ENCODE measurements around the gene COQ9.

COQ9 gene

GRCh38 chr16:57452021-57452420, 4.7 kb downstream of the COQ9 start:
- TF ChIP-seq REST (IDR thresholded peaks at IDR 0.05; ENCODE audit: low read depth) (no peak), NFIC (IDR thresholded peaks at IDR 0.05) (no peak), YY1 (IDR thresholded peaks at IDR 0.05; ENCODE audit: low read depth) (no peak), TEAD4 (IDR thresholded peaks at IDR 0.05) (no peak), MAX (IDR thresholded peaks at IDR 0.05) (no peak), CREB1 (IDR thresholded peaks at IDR 0.05; ENCODE audit: low read depth) (no peak), RAD21 (IDR thresholded peaks at IDR 0.05; ENCODE audit: low read depth) (no peak), TCF12 (IDR thresholded peaks at IDR 0.05; ENCODE audit: low read depth) (no peak), ZBTB7A (IDR thresholded peaks at IDR 0.05; ENCODE audit: low read depth) (no peak), FOXM1 (IDR thresholded peaks at IDR 0.05; ENCODE audit: borderline replicate concordance, low read depth) (no peak)

- peak; percentile 79 for TF ChIP-seq YY1 (IDR thresholded peaks at IDR 0.05; ENCODE audit: low read depth)
- peak; percentile 96 for TF ChIP-seq TAF1 (IDR thresholded peaks at IDR 0.05; ENCODE audit: low read depth)
- TF ChIP-seq TCF12 (IDR thresholded peaks at IDR 0.05; ENCODE audit: low read depth), result peak; percentile 38; the same call in 1 of the 2 replicates
- peak; percentile 73 for TF ChIP-seq MAX (IDR thresholded peaks at IDR 0.05)
- TF ChIP-seq CREB1 (IDR thresholded peaks at IDR 0.05; ENCODE audit: low read depth), result no peak
Measured at GRCh38 chr16:57462209-57462977, 15.1 kb downstream of the COQ9 start, which contains the start of gene POLR2C. Gene POLR2C, plus strand, starts transcription at chr16:57462679. Its CDS starts 46 bp downstream, at chr16:57462725.

GRCh38 chr16:57462978-57463362, 15.7 kb downstream of the COQ9 start:
- 0 out of 2 replicates have a peak, but pooled peaks have one; percentile 3 for TF ChIP-seq TCF12 (IDR thresholded peaks at IDR 0.05; ENCODE audit: low read depth)
- TF ChIP-seq USF1 (IDR thresholded peaks at IDR 0.05), result no peak

- TF ChIP-seq RAD21 (IDR thresholded peaks at IDR 0.05; ENCODE audit: low read depth) (no peak), TEAD4 (IDR thresholded peaks at IDR 0.05) (no peak), CEBPB (IDR thresholded peaks at IDR 0.05) (no peak), TAF1 (IDR thresholded peaks at IDR 0.05; ENCODE audit: low read depth) (no peak), NFIC (IDR thresholded peaks at IDR 0.05) (no peak), REST (IDR thresholded peaks at IDR 0.05; ENCODE audit: low read depth) (no peak), ZBTB7A (IDR thresholded peaks at IDR 0.05; ENCODE audit: low read depth) (no peak), MAX (IDR thresholded peaks at IDR 0.05) (no peak), TCF12 (IDR thresholded peaks at IDR 0.05; ENCODE audit: low read depth) (no peak), FOXM1 (IDR thresholded peaks at IDR 0.05; ENCODE audit: borderline replicate concordance, low read depth) (no peak), EGR1 (IDR thresholded peaks at IDR 0.05) (no peak), CREB1 (IDR thresholded peaks at IDR 0.05; ENCODE audit: low read depth) (no peak), USF1 (IDR thresholded peaks at IDR 0.05) (no peak), EP300 (IDR thresholded peaks at IDR 0.05; ENCODE audit: borderline replicate concordance) (no peak)
Measured at GRCh38 chr16:57464523-57464922, 17.2 kb downstream of the COQ9 start.

GRCh38 chr16:57468346-57468745, 21.1 kb downstream of the COQ9 start:
- no peak for TF ChIP-seq CREB1 (IDR thresholded peaks at IDR 0.05; ENCODE audit: low read depth)
- TF ChIP-seq REST (IDR thresholded peaks at IDR 0.05; ENCODE audit: low read depth), result no peak
- no peak for TF ChIP-seq EGR1 (IDR thresholded peaks at IDR 0.05)
- no peak for TF ChIP-seq FOXM1 (IDR thresholded peaks at IDR 0.05; ENCODE audit: borderline replicate concordance, low read depth)
- TF ChIP-seq MAX (IDR thresholded peaks at IDR 0.05), result no peak

Data from Ishikawa (cell line).